Mesenchymal stem cell (in vitro differentiated cells and primary cell): ENCODE results near the gene EML6.

ENCODE experiments used
- DNase-seq: peaks from one replicate; pipeline ENCODE4 v3.0.0-alpha.2; 2013
- H2AFZ ChIP-seq: one replicate; pipeline ENCODE4 v1.6.1; 2013; ENCODE audit warnings: low read depth, mild to moderate bottlenecking, control low read depth, inconsistent platforms, low read length, moderate library complexity
- H2AK5ac ChIP-seq: 2 replicates; pipeline ENCODE4 v1.6.1; 2013; ENCODE audit warnings: low read length, moderate library complexity, mild to moderate bottlenecking, inconsistent platforms; ENCODE audit not compliant: severe bottlenecking
- H2BK120ac ChIP-seq: one replicate; pipeline ENCODE4 v1.6.1; 2013; ENCODE audit warnings: low read depth, mild to moderate bottlenecking, inconsistent platforms, low read length, moderate library complexity
- H2BK12ac ChIP-seq, 2 experiments: one replicate each; pipeline ENCODE4 v1.6.1; 2013; ENCODE audit warnings: inconsistent platforms in 2 of 2, low read length in 2 of 2, mild to moderate bottlenecking in 2 of 2, moderate library complexity in 2 of 2, control low read depth in 1 of 2
- H2BK15ac ChIP-seq: one replicate; pipeline ENCODE4 v1.6.1; 2013; ENCODE audit warnings: mild to moderate bottlenecking, low read depth, inconsistent platforms; ENCODE audit not compliant: poor library complexity, severe bottlenecking
- H2BK5ac ChIP-seq: 2 replicates; pipeline ENCODE4 v1.6.1; 2013; ENCODE audit warnings: low read depth, mild to moderate bottlenecking, low read length, control low read depth, inconsistent platforms; ENCODE audit not compliant: poor library complexity, severe bottlenecking
- H3K14ac ChIP-seq, 2 experiments: one replicate each; pipeline ENCODE4 v1.6.1; 2013; ENCODE audit warnings: inconsistent platforms in 2 of 2, low read length in 2 of 2, control low read depth in 1 of 2, mild to moderate bottlenecking in 1 of 2, moderate library complexity in 1 of 2
- H3K18ac ChIP-seq, 2 experiments: one replicate each; pipeline ENCODE4 v1.6.1; 2013; ENCODE audit warnings: inconsistent platforms in 2 of 2, low read length in 2 of 2, control low read depth in 1 of 2, low read depth in 1 of 2, mild to moderate bottlenecking in 1 of 2
- H3K23ac ChIP-seq, 2 experiments: one replicate each; pipeline ENCODE4 v1.6.1; 2013; ENCODE audit warnings: inconsistent platforms in 2 of 2, low read length in 2 of 2, mild to moderate bottlenecking in 2 of 2, moderate library complexity in 2 of 2, control low read depth in 1 of 2
- H3K27ac ChIP-seq: 2 replicates; pipeline ENCODE4 v1.5.1; 2013; ENCODE audit warnings: mild to moderate bottlenecking, moderate library complexity, low read length, control low read depth, inconsistent platforms; ENCODE audit not compliant: poor library complexity, severe bottlenecking
- H3K27me3 ChIP-seq, 2 experiments: 2 replicates each; pipeline versions ENCODE4 v1.6.1 to v1.7.0; 2013; ENCODE audit warnings: low read length in 2 of 2, mild to moderate bottlenecking in 2 of 2, moderate library complexity in 2 of 2, control low read depth in 1 of 2, inconsistent platforms in 1 of 2; ENCODE audit not compliant: control insufficient read depth in 1 of 2, insufficient read depth in 1 of 2
- H3K36me3 ChIP-seq, 2 experiments: 2 replicates each; pipeline versions ENCODE4 v1.6.1 to v1.7.0; 2013; ENCODE audit warnings: low read length in 2 of 2, control low read depth in 1 of 2, inconsistent platforms in 1 of 2, low read depth in 1 of 2, mild to moderate bottlenecking in 1 of 2; ENCODE audit not compliant: insufficient read depth in 2 of 2, control insufficient read depth in 1 of 2
- H3K4ac ChIP-seq, 2 experiments: one replicate each; pipeline ENCODE4 v1.6.1; 2013; ENCODE audit warnings: inconsistent platforms in 2 of 2, low read length in 2 of 2, mild to moderate bottlenecking in 2 of 2, moderate library complexity in 2 of 2, control low read depth in 1 of 2, low read depth in 1 of 2
- H3K4me1 ChIP-seq: 2 replicates; pipeline ENCODE4 v1.6.1; 2013; ENCODE audit warnings: low read depth, low read length, control low read depth; ENCODE audit not compliant: control insufficient read depth, insufficient read depth
- H3K4me2 ChIP-seq: 2 replicates; pipeline ENCODE4 v1.6.1; 2013; ENCODE audit warnings: low read length, mild to moderate bottlenecking, inconsistent platforms; ENCODE audit not compliant: poor library complexity, severe bottlenecking
- H3K4me3 ChIP-seq, 2 experiments: 2 replicates each; pipeline versions ENCODE4 v1.5.1 to v1.7.0; 2013; ENCODE audit warnings: low read length in 2 of 2, mild to moderate bottlenecking in 2 of 2, control low read depth in 1 of 2, low read depth in 1 of 2; ENCODE audit not compliant: insufficient read depth in 1 of 2
- H3K79me1 ChIP-seq: replicated peaks from 2 replicates; pipeline ENCODE4 v1.6.1; 2013; ENCODE audit warnings: mild to moderate bottlenecking, control low read depth, low read length, inconsistent platforms; ENCODE audit not compliant: poor library complexity, severe bottlenecking
- H3K9ac ChIP-seq: 2 replicates; pipeline ENCODE4 v1.7.0; 2013; ENCODE audit warnings: mild to moderate bottlenecking, low read length, moderate library complexity
- H3K9me3 ChIP-seq: 2 replicates; pipeline ENCODE4 v1.7.0; 2013; ENCODE audit warnings: mild to moderate bottlenecking, low read length; ENCODE audit not compliant: control insufficient read depth
- H4K8ac ChIP-seq: one replicate; pipeline ENCODE4 v1.6.1; 2013; ENCODE audit warnings: inconsistent platforms, mild to moderate bottlenecking, low read length, moderate library complexity
- H4K91ac ChIP-seq: one replicate; pipeline ENCODE4 v1.6.1; 2013; ENCODE audit warnings: mild to moderate bottlenecking, low read length, inconsistent platforms
- WGBS: methylation state at CpG from one replicate; pipeline ENCODE4 v1.1.7; 2013; ENCODE audit warnings: mixed read lengths; 5-methylcytosine and 5-hydroxymethylcytosine counted together

Gene EML6

DNA sequence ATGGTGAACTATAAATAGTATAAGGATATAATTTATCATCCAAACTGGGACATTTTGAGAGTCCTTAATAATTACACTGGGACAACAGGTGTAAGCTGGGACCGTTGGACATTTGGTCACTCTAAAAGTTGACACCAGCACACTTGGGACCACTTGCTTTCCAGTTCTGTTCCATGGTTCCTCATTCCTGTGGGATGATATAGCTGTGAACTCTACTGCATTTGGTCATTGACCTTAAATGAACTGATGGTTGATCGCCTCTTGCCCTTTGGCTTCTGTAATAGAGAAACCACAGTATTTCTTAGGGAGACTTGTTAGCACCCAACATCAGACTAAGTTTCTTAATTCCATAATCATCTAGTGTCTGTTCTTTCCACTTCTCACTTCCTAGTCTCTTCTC is 46.7 kb downstream of the EML6 start:
- H3K9me3 ChIP-seq: peaks cover 7% of the 10 kb centered on the region
- no peak overlapping the region for H2BK120ac ChIP-seq
- no peak overlapping the region for H3K23ac ChIP-seq
- WGBS: 96% methylated on average over 2 of the region's 2 CpGs
- no peak overlapping the region for H2BK12ac ChIP-seq
- no peak overlapping the region for H4K8ac ChIP-seq
- H3K9ac ChIP-seq: no peak overlapping the region
- H3K4me1 ChIP-seq: peaks cover 3% of the 10 kb centered on the region
- H2BK15ac ChIP-seq: no peak overlapping the region
- no peak overlapping the region for H4K91ac ChIP-seq
- H3K4ac ChIP-seq: no peak overlapping the region
- no peak overlapping the region for H3K14ac ChIP-seq
- H3K79me1 ChIP-seq: no peaks in the 10 kb centered on the region
- no peak overlapping the region for H3K27ac ChIP-seq
- no peak overlapping the region for H2AK5ac ChIP-seq
- H2BK5ac ChIP-seq: no peak overlapping the region
- no peaks in the 10 kb centered on the region for H3K27me3 ChIP-seq
- DNase-seq: no peak
- H2AFZ ChIP-seq: no peak overlapping the region
- no peak overlapping the region for H3K4me2 ChIP-seq
- H3K4me3 ChIP-seq: no peak overlapping the region
- no peak overlapping the region for H3K18ac ChIP-seq
- no peaks in the 10 kb centered on the region for H3K36me3 ChIP-seq

GRCh38 chr2:54770676-54771075 is 47.2 kb downstream of the EML6 start:
- no peak overlapping the region for H3K23ac ChIP-seq
- H3K4me3 ChIP-seq: no peak overlapping the region
- no peak overlapping the region for H2BK120ac ChIP-seq
- no peak for DNase-seq
- no peak overlapping the region for H3K18ac ChIP-seq
- no peak overlapping the region for H2AFZ ChIP-seq
- H3K36me3 ChIP-seq: no peaks in the 10 kb centered on the region
- H2BK15ac ChIP-seq: no peak overlapping the region
- no peak overlapping the region for H3K9ac ChIP-seq
- H2AK5ac ChIP-seq: no peak overlapping the region
- H3K4me1 ChIP-seq: peaks cover 3% of the 10 kb centered on the region
- H2BK5ac ChIP-seq: no peak overlapping the region
- no peak overlapping the region for H4K91ac ChIP-seq
- H3K79me1 ChIP-seq: no peaks in the 10 kb centered on the region
- no peaks in the 10 kb centered on the region for H3K27me3 ChIP-seq
- no peak overlapping the region for H3K14ac ChIP-seq
- H3K27ac ChIP-seq: no peak overlapping the region
- no peak overlapping the region for H3K4me2 ChIP-seq
- WGBS: 97% methylated on average over 3 of the region's 3 CpGs
- H2BK12ac ChIP-seq: no peak overlapping the region
- H4K8ac ChIP-seq: no peak overlapping the region
- H3K9me3 ChIP-seq: peaks cover 12% of the 10 kb centered on the region
- H3K4ac ChIP-seq: no peak overlapping the region

DNA sequence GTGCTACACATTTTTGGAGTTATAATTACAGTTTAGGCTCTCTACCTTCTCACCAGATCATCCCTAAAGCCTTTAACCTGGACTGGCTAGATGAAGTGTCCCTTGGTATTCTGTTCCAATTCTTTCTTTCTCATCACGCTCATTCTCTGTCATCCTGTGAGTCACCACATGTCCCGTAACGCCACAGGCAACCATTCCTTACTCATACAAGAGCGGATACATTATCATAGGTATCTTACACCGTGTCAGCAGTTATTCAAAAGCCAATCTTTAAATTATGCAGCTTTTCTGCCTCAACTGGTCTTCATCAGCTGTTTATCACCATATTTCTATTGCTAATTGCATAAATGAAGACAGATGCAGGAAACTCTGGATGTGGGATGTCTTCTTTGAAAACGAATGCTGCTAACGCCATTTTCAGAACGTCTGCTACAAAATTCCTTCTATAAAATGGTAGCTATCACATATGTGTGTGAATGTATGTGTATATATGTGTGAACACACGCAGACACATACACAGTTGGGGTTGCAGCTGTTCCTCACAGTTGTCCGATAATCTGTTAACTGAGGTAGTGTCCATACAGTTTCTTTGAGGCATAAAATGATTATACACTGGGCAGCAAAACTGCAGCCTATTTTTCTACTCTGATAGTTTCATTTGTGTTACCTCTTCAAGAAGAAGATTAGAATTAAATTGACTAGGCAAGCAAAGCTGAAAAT is 47.9 kb downstream of the EML6 start:
- H2BK12ac ChIP-seq: no peak overlapping the region
- DNase-seq: peak; percentile 35
- H3K14ac ChIP-seq: no peak overlapping the region
- H2BK15ac ChIP-seq: no peak overlapping the region
- H3K23ac ChIP-seq: no peak overlapping the region
- H3K79me1 ChIP-seq: no peaks in the 10 kb centered on the region
- no peak overlapping the region for H3K27ac ChIP-seq
- H3K27me3 ChIP-seq: no peaks in the 10 kb centered on the region
- no peak overlapping the region for H3K9ac ChIP-seq
- H3K4ac ChIP-seq: no peak overlapping the region
- no peak overlapping the region for H2BK120ac ChIP-seq
- no peak overlapping the region for H4K91ac ChIP-seq
- no peaks in the 10 kb centered on the region for H3K36me3 ChIP-seq
- H4K8ac ChIP-seq: no peak overlapping the region
- H3K4me2 ChIP-seq: no peak overlapping the region
- H2BK5ac ChIP-seq: no peak overlapping the region
- 76% methylated on average over 10 of the region's 10 CpGs for WGBS
- no peak overlapping the region for H3K4me3 ChIP-seq
- H3K18ac ChIP-seq: no peak overlapping the region
- H2AK5ac ChIP-seq: no peak overlapping the region
- H3K4me1 ChIP-seq: peaks cover 3% of the 10 kb centered on the region
- no peak overlapping the region for H2AFZ ChIP-seq
- H3K9me3 ChIP-seq: peaks cover 12% of the 10 kb centered on the region

GRCh38 chr2:54772110-54772509 is 48.6 kb downstream of the EML6 start:
- H3K4ac ChIP-seq: no peak overlapping the region
- H4K91ac ChIP-seq: no peak overlapping the region
- H3K27me3 ChIP-seq: no peaks in the 10 kb centered on the region
- no peak overlapping the region for H2AK5ac ChIP-seq
- H2BK12ac ChIP-seq: no peak overlapping the region
- peak overlapping the region; percentile 37 for H3K9ac ChIP-seq
- peak; percentile 49 for DNase-seq
- peaks cover 3% of the 10 kb centered on the region for H3K4me1 ChIP-seq
- no peak overlapping the region for H3K23ac ChIP-seq
- no peak overlapping the region for H3K18ac ChIP-seq
- H3K4me3 ChIP-seq: no peak overlapping the region
- H2BK120ac ChIP-seq: no peak overlapping the region
- peaks cover 12% of the 10 kb centered on the region for H3K9me3 ChIP-seq
- no peak overlapping the region for H4K8ac ChIP-seq
- WGBS: 32% methylated on average over 1 of the region's 3 CpGs
- H2BK5ac ChIP-seq: no peak overlapping the region
- no peak overlapping the region for H2BK15ac ChIP-seq
- no peak overlapping the region for H3K27ac ChIP-seq
- no peaks in the 10 kb centered on the region for H3K79me1 ChIP-seq
- no peak overlapping the region for H3K4me2 ChIP-seq
- no peak overlapping the region for H2AFZ ChIP-seq
- H3K36me3 ChIP-seq: no peaks in the 10 kb centered on the region
- no peak overlapping the region for H3K14ac ChIP-seq
